ENCODE results near the gene UBA6. TPM values are rescaled to one million over a fixed set of nuclear protein-coding genes. Genes with fewer than 3 reads are reported as not detected.

Gene UBA6
- total RNA-seq, 3 donors from 2014 or later = 37.8 to 85.5 (median 50.5) TPM

DNA sequence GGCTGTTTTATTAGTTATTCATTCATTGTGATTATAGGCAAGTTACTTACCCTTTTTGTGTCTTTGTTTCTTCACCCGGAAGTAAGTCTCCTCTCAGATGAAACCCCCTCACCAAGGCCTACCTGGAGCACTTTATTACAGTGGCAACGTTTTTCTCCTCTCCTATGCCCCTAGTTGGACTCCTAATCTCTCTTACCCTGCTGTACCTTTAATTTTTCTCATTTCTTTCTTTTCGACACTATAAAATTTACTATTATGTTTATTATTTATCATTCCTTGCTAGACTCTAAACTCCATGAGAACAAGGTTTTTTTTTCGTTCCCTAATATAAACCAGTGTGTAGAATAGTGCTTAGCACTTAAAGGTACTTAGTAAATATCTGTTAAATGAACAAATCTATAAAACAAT, 124.9 kb downstream of the UBA6 start:
- DNase-seq (ENCODE audit: low spot score in 2 of 2) = no peak
- Histone ChIP-seq H3K36me3 (no peaks in the 10 kb centered on the region), H3K27ac (no peak overlapping the region), H3K27me3 (no peaks in the 10 kb centered on the region), H3K9me3 (no peaks in the 10 kb centered on the region), H3K4me1 (no peaks in the 10 kb centered on the region), H3K4me3 (no peak overlapping the region)
- TF ChIP-seq POLR2AphosphoS5 (IDR thresholded peaks at IDR 0.05) (no peak), POLR2A (IDR thresholded peaks at IDR 0.05) (no peak)
- TF ChIP-seq, protein P1, sequence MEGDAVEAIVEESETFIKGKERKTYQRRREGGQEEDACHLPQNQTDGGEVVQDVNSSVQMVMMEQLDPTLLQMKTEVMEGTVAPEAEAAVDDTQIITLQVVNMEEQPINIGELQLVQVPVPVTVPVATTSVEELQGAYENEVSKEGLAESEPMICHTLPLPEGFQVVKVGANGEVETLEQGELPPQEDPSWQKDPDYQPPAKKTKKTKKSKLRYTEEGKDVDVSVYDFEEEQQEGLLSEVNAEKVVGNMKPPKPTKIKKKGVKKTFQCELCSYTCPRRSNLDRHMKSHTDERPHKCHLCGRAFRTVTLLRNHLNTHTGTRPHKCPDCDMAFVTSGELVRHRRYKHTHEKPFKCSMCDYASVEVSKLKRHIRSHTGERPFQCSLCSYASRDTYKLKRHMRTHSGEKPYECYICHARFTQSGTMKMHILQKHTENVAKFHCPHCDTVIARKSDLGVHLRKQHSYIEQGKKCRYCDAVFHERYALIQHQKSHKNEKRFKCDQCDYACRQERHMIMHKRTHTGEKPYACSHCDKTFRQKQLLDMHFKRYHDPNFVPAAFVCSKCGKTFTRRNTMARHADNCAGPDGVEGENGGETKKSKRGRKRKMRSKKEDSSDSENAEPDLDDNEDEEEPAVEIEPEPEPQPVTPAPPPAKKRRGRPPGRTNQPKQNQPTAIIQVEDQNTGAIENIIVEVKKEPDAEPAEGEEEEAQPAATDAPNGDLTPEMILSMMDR (IDR thresholded peaks at IDR 0.05) = no peak
- intact Hi-C loops (cut with DNase I; ENCODE audit: low total_unique reads) = no loop called here

DNA sequence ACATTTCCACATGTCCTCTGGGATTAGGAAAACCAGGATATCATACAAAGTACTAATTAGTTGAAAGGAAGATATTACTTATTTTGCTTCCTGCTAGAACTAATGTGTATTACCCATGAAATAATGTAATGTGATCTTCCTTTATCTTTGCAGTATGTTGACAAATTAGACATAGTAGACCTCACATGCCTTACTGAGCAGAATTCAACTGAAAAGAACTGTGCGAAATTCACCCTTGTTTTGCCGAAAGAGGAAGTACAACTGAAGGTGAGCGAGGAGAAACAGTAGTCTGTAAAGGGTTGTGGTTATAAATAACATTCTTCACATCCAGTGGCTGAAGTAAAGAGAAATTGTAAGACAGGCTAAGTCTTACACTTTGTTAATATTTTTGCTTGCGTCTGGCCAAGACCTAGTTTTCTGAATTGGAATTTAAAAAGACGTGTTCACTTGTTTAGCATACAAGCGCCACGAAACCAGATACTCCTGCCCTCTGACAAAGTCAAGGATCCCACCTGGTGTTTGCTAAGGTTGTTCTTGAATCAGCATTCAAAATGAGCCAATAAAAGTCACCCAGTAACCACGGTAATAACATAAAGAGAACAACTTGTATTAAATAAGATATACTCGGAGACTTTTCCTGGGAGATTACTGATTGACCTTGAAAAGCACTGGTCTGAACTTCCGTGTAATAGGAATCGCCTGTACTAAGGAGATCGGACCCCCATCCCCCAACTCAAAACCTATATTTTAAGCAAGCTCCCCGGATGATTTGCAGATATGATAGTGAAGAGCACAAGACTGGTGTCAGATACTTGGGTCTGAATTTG, 125.5 kb downstream of the UBA6 start:
- no peak for TF ChIP-seq POLR2AphosphoS5 (IDR thresholded peaks at IDR 0.05)
- TF ChIP-seq, protein P1 (IDR thresholded peaks at IDR 0.05) = no peak
- Histone ChIP-seq H3K9me3 (no peaks in the 10 kb centered on the region), H3K4me1 (no peaks in the 10 kb centered on the region), H3K4me3 (no peak overlapping the region), H3K27me3 (no peaks in the 10 kb centered on the region), H3K27ac (no peak overlapping the region), H3K36me3 (no peaks in the 10 kb centered on the region)
- no peak for DNase-seq (ENCODE audit: low spot score in 2 of 2)
- intact Hi-C loops (cut with DNase I; ENCODE audit: low total_unique reads) = no loop called here

DNA sequence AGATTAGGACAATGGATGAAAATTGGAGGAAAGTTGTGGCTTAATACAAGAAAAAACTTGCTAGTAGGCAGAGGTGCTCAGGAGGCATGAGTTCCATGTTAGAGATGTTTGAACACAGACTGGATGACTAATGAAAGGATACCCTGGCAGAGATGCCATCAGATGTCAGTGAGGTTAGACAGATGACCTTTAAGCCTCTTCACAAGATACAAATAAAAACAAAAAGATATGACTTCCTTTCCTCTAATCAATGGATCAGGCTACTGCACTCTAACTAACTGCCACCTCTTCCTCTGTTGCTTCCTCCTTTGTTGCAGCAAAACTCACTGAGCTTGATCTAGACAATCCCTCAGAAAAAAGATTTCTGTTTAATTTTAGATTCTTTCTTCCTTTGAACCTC, 127.8 kb downstream of the UBA6 start:
- no peak for TF ChIP-seq POLR2AphosphoS5 (IDR thresholded peaks at IDR 0.05)
- no peak for TF ChIP-seq POLR2A (IDR thresholded peaks at IDR 0.05)
- TF ChIP-seq, protein P1 (IDR thresholded peaks at IDR 0.05) = no peak
- no peak for DNase-seq (ENCODE audit: low spot score in 2 of 2)
- no peaks in the 10 kb centered on the region for H3K27me3 ChIP-seq
- intact Hi-C loops (cut with DNase I; ENCODE audit: low total_unique reads) = no loop called here
- no peaks in the 10 kb centered on the region for H3K4me1 ChIP-seq
- no peaks in the 10 kb centered on the region for H3K9me3 ChIP-seq
- no peaks in the 10 kb centered on the region for H3K36me3 ChIP-seq
- H3K27ac ChIP-seq = no peak overlapping the region
- no peak overlapping the region for H3K4me3 ChIP-seq

DNA sequence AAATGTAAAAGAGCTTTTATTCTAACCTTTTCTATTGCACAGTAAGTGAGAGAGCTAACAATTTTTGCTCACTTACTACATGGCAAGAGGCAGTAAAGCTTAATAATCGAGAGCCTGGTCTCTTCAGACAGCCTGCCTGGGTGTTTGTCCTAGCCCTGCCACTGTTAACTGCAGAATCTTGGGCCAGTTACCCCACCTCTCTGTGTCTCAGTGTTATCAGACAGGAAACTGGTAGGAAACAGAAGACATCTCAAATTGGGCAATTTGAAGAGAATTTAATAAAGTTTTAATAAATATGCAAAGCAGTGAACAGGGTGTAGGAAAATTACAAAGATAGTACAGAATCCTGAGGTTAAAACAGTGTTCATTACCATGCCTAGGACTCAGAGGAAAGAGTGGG, 129.0 kb downstream of the UBA6 start:
- Histone ChIP-seq H3K4me3 (no peak overlapping the region), H3K4me1 (no peaks in the 10 kb centered on the region), H3K36me3 (no peaks in the 10 kb centered on the region), H3K9me3 (no peaks in the 10 kb centered on the region), H3K27me3 (no peaks in the 10 kb centered on the region), H3K27ac (no peak overlapping the region)
- intact Hi-C loops (cut with DNase I; ENCODE audit: low total_unique reads) = no loop called here
- no peak for DNase-seq (ENCODE audit: low spot score in 2 of 2)
- TF ChIP-seq POLR2AphosphoS5 (IDR thresholded peaks at IDR 0.05) (no peak), POLR2A (IDR thresholded peaks at IDR 0.05) (no peak)
- TF ChIP-seq, protein P1 (IDR thresholded peaks at IDR 0.05) = no peak

DNA sequence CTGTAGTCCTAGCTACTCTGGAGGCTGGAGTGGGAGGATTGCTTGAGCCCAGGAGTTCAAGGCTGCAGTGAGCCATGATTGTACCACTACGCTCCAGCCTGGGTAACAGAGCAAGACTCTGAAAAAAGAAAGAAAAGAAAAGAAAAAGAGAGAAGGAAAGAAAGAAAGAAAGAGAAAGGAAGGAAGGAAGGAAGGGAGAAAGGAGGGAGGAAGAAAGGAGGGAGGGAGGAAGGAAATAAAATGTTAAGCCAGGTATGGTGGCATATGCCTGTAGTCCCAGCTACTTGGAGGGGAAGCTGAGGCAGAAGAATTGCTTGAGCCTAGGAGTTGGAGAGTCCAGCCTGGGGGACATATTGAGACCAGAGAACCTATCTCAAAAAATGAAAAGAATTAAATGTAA, 130.4 kb downstream of the UBA6 start:
- intact Hi-C loops (cut with DNase I; ENCODE audit: low total_unique reads) = no loop called here
- Histone ChIP-seq H3K27me3 (no peaks in the 10 kb centered on the region), H3K27ac (no peak overlapping the region), H3K9me3 (no peaks in the 10 kb centered on the region), H3K4me1 (no peaks in the 10 kb centered on the region), H3K4me3 (no peak overlapping the region), H3K36me3 (no peaks in the 10 kb centered on the region)
- TF ChIP-seq, protein P1 (IDR thresholded peaks at IDR 0.05) = no peak
- TF ChIP-seq POLR2A (IDR thresholded peaks at IDR 0.05) = no peak
- DNase-seq (ENCODE audit: low spot score in 2 of 2) = no peak

Data from breast epithelium (tissue), 4 donors.